LoVo (cell line): ENCODE data around the gene EEFSEC.

Source experiments
- DNase-seq: peaks from one replicate; pipeline ENCODE4 v3.0.0-alpha.2; 2016; ENCODE audit warnings: low spot score

EEFSEC gene

GRCh38 chr3:128336337-128337156 is 183.3 kb downstream of the EEFSEC start:
- DNase-seq = no peak

- DNase-seq = no peak
Measured at GRCh38 chr3:128337305-128337704, 184.0 kb downstream of the EEFSEC start.

- no peak for DNase-seq
Measured at GRCh38 chr3:128338536-128339330, 185.5 kb downstream of the EEFSEC start.

GRCh38 chr3:128339491-128340012 is 186.3 kb downstream of the EEFSEC start:
- no peak for DNase-seq

- DNase-seq = no peak
Measured at GRCh38 chr3:128340198-128340903, 187.1 kb downstream of the EEFSEC start.

GRCh38 chr3:128340904-128341555 is 187.7 kb downstream of the EEFSEC start:
- no peak for DNase-seq

- DNase-seq = no peak
Measured at GRCh38 chr3:128341659-128342395, 188.5 kb downstream of the EEFSEC start.

GRCh38 chr3:128342701-128343180 is 189.5 kb downstream of the EEFSEC start:
- no peak for DNase-seq

- peak; percentile 68 for DNase-seq
Measured at GRCh38 chr3:128343287-128344051, 190.2 kb downstream of the EEFSEC start.

GRCh38 chr3:128344052-128344735 is 190.9 kb downstream of the EEFSEC start:
- DNase-seq = no peak

GRCh38 chr3:128345196-128345595 is 191.9 kb downstream of the EEFSEC start:
- DNase-seq = no peak

GRCh38 chr3:128346562-128346961 is 193.3 kb downstream of the EEFSEC start:
- no peak for DNase-seq

GRCh38 chr3:128347282-128347681 is 194.0 kb downstream of the EEFSEC start:
- DNase-seq = no peak

GRCh38 chr3:128348075-128348474 is 194.8 kb downstream of the EEFSEC start:
- DNase-seq = no peak

GRCh38 chr3:128348805-128349531 is 195.7 kb downstream of the EEFSEC start:
- no peak for DNase-seq

GRCh38 chr3:128349963-128350599 is 196.8 kb downstream of the EEFSEC start:
- DNase-seq = no peak

GRCh38 chr3:128351546-128351945 is 198.3 kb downstream of the EEFSEC start:
- no peak for DNase-seq

- no peak for DNase-seq
Measured at GRCh38 chr3:128352326-128352725, 199.0 kb downstream of the EEFSEC start.
